Stimulated activated CD4-positive, alpha-beta T cell treated with anti-CD3 and anti-CD28 coated beads, Interleukin-12 subunit alpha, Interleukin-12 subunit beta, amount 100 ng/mL, for 48 hours (primary cell): Measurements from ENCODE around the gene EPAS1.

Experiments used
- DNase-seq, 3 donors: peaks; one replicate each; pipeline ENCODE4 v3.0.0-alpha.2; 2020; ENCODE audit warnings: low read depth in 2 of 3, low spot score in 1 of 3

Gene EPAS1

GRCh38 chr2:46402874-46403273 is 105.7 kb downstream of the EPAS1 start:
- no peak for DNase-seq

- DNase-seq: no peak
Observed at GRCh38 chr2:46404181-46404759, 107.1 kb downstream of the EPAS1 start.

- no peak for DNase-seq
Observed at GRCh38 chr2:46407852-46408455, 110.7 kb downstream of the EPAS1 start.

- no peak for DNase-seq
Observed at GRCh38 chr2:46409756-46410155, 112.5 kb downstream of the EPAS1 start.

- no peak for DNase-seq
Observed at GRCh38 chr2:46410273-46411244, 113.4 kb downstream of the EPAS1 start.

GRCh38 chr2:46411245-46411641 is 114.0 kb downstream of the EPAS1 start:
- DNase-seq: no peak

- DNase-seq: no peak
Observed at GRCh38 chr2:46411985-46412384, 114.8 kb downstream of the EPAS1 start.

GRCh38 chr2:46413111-46413510 is 115.9 kb downstream of the EPAS1 start:
- DNase-seq: no peak

GRCh38 chr2:46413631-46414030 is 116.4 kb downstream of the EPAS1 start:
- DNase-seq: no peak

GRCh38 chr2:46414701-46415100 is 117.5 kb downstream of the EPAS1 start:
- no peak for DNase-seq

- no peak for DNase-seq
Observed at GRCh38 chr2:46416280-46416679, 119.1 kb downstream of the EPAS1 start.

- DNase-seq: no peak
Observed at GRCh38 chr2:46416739-46417403, 119.7 kb downstream of the EPAS1 start.

GRCh38 chr2:46420945-46421344 is 123.7 kb downstream of the EPAS1 start:
- no peak for DNase-seq

GRCh38 chr2:46421361-46421760 is 124.2 kb downstream of the EPAS1 start:
- DNase-seq: no peak

- DNase-seq: no peak
Observed at GRCh38 chr2:46422717-46423394, 125.6 kb downstream of the EPAS1 start.

GRCh38 chr2:46424937-46425336 is 127.7 kb downstream of the EPAS1 start:
- DNase-seq: no peak

GRCh38 chr2:46428911-46429436 is 131.8 kb downstream of the EPAS1 start:
- DNase-seq: no peak

GRCh38 chr2:46430413-46430812 is 133.2 kb downstream of the EPAS1 start:
- DNase-seq: no peak

GRCh38 chr2:46430992-46431391 is 133.8 kb downstream of the EPAS1 start:
- no peak for DNase-seq

GRCh38 chr2:46431481-46432235 is 134.5 kb downstream of the EPAS1 start:
- DNase-seq: no peak
